HG03108 (cell line): ENCODE measurements around the gene TXNRD1.
"Not testable (repeated sequence)": the region's sequence is repeated elsewhere in the genome, so short reads cannot be mapped to it uniquely, and the experiment has no call there.

ENCODE experiments used
- ATAC-seq: cut with Tn5 transposase; IDR thresholded peaks from one replicate; pipeline ENCODE4 v1.9.1; 2021; ENCODE audit warnings: moderate library complexity; ENCODE audit not compliant: unreplicated experiment

The TXNRD1 gene

GRCh38 chr12:104360983-104361707, 145.6 kb downstream of the TXNRD1 start:
- ATAC-seq = no peak

GRCh38 chr12:104365921-104366410, 150.4 kb downstream of the TXNRD1 start:
- ATAC-seq = no peak

- no peak for ATAC-seq
Observed at GRCh38 chr12:104369708-104370107, 154.1 kb downstream of the TXNRD1 start.

- no peak for ATAC-seq
Observed at GRCh38 chr12:104371043-104371870, 155.7 kb downstream of the TXNRD1 start.

GRCh38 chr12:104372061-104372720, 156.6 kb downstream of the TXNRD1 start:
- no peak for ATAC-seq

- ATAC-seq = no peak
Observed at GRCh38 chr12:104372721-104373335, 157.2 kb downstream of the TXNRD1 start.

- ATAC-seq = no peak
Observed at GRCh38 chr12:104374071-104374470, 158.5 kb downstream of the TXNRD1 start.

GRCh38 chr12:104374806-104375205, 159.2 kb downstream of the TXNRD1 start:
- no peak for ATAC-seq

GRCh38 chr12:104375775-104376174, 160.2 kb downstream of the TXNRD1 start:
- no peak for ATAC-seq

GRCh38 chr12:104376650-104377513, 161.3 kb downstream of the TXNRD1 start:
- no peak for ATAC-seq

- no peak for ATAC-seq
Observed at GRCh38 chr12:104377514-104377812, 161.9 kb downstream of the TXNRD1 start.

- no peak for ATAC-seq
Observed at GRCh38 chr12:104378427-104378826, 162.8 kb downstream of the TXNRD1 start.

GRCh38 chr12:104381341-104381730, 165.8 kb downstream of the TXNRD1 start:
- no peak for ATAC-seq

- ATAC-seq = no peak
Observed at GRCh38 chr12:104381731-104382480, 166.3 kb downstream of the TXNRD1 start.

GRCh38 chr12:104384141-104384880, 168.7 kb downstream of the TXNRD1 start:
- no peak for ATAC-seq

- ATAC-seq = no peak
Observed at GRCh38 chr12:104385510-104385909, 169.9 kb downstream of the TXNRD1 start.

- ATAC-seq = no peak
Observed at GRCh38 chr12:104386461-104386860, 170.9 kb downstream of the TXNRD1 start.

- ATAC-seq = no peak
Observed at GRCh38 chr12:104387190-104387589, 171.6 kb downstream of the TXNRD1 start.

- ATAC-seq = not testable (repeated sequence)
Observed at GRCh38 chr12:104394086-104394485, 178.5 kb downstream of the TXNRD1 start.
